ENCODE results near the gene EFL1.
"Not testable (repeated sequence)": the region's sequence is repeated elsewhere in the genome, so short reads cannot be mapped to it uniquely, and the experiment has no call there.

GRCh38 chr15:82212201-82212600 is 50.3 kb downstream of the EFL1 start:
- not testable (repeated sequence) for TF ChIP-seq KAT8 (IDR thresholded peaks at IDR 0.05; ENCODE audit: low read depth); ZEB2 (IDR thresholded peaks at IDR 0.05); ZNF561 (CRISPR knock-in tag; conservative IDR thresholded peaks at IDR 0.05); SIN3A (IDR thresholded peaks at IDR 0.05; ENCODE audit: borderline replicate concordance in 2 of 2, control insufficient read depth in 1 of 2, low read depth in 2 of 2, low read length in 2 of 2); KLF16 (IDR thresholded peaks at IDR 0.05); CEBPB (tag; IDR thresholded peaks at IDR 0.05); ZNF592 (IDR thresholded peaks at IDR 0.05); EZH2 (IDR thresholded peaks at IDR 0.05; ENCODE audit: borderline replicate concordance, low read depth, low read length); THAP7 (CRISPR knock-in tag; IDR thresholded peaks at IDR 0.05); FOXO4 (CRISPR knock-in tag; IDR thresholded peaks at IDR 0.05); NKRF (IDR thresholded peaks at IDR 0.05; ENCODE audit: borderline replicate concordance); POLR2A (conservative IDR thresholded peaks at IDR 0.05); ZNF253 (CRISPR knock-in tag; conservative IDR thresholded peaks at IDR 0.05)

All from K562 (cell line).